HL-60 (cell line): ENCODE results near the gene ENDOG.

ENCODE experiments used
- DNase-seq, 2 experiments: peaks; one replicate each; pipeline ENCODE4 v3.0.0-alpha.2; 2010 to 2020; ENCODE audit warnings: low read depth in 1 of 2, low spot score in 1 of 2
- H3K27ac ChIP-seq: fragments of 250-450 bp; sonication (Bioruptor Pico); replicated peaks from 2 replicates; pipeline ENCODE4 v1.5.1; 2020; ENCODE audit warnings: mild to moderate bottlenecking, moderate library complexity
- H3K27me3 ChIP-seq: fragments of 250-450 bp; sonication (Bioruptor Pico); 2 replicates; pipeline ENCODE4 v1.5.1; 2021; ENCODE audit warnings: mild to moderate bottlenecking, moderate library complexity; ENCODE audit not compliant: insufficient read depth, poor library complexity, severe bottlenecking
- H3K4me3 ChIP-seq: replicated peaks from 2 replicates; pipeline ENCODE4 v1.5.1; 2011; ENCODE audit warnings: mild to moderate bottlenecking, control low read depth, low read length; ENCODE audit not compliant: insufficient read depth
- CTCF ChIP-seq: IDR thresholded peaks from one replicate; pipeline ENCODE4 v1.5.1; 2011; ENCODE audit warnings: low read length, control low read depth, inconsistent platforms; ENCODE audit not compliant: insufficient read depth
- GABPA ChIP-seq: IDR thresholded peaks from 2 replicates; pipeline ENCODE4 v1.6.1; 2012; ENCODE audit warnings: low read depth
- POLR2AphosphoS5 ChIP-seq: IDR thresholded peaks from 2 replicates; pipeline ENCODE4 v1.6.1; 2012; ENCODE audit warnings: low read depth
- REST ChIP-seq: IDR thresholded peaks from 2 replicates; pipeline ENCODE4 v1.6.1; 2012; ENCODE audit warnings: low read depth; ENCODE audit not compliant: insufficient replicate concordance
- SPI1 ChIP-seq: IDR thresholded peaks from 2 replicates; pipeline ENCODE4 v1.6.1; 2012; ENCODE audit warnings: low read depth, mild to moderate bottlenecking, borderline replicate concordance

Gene ENDOG

GRCh38 chr9:128785427-128785826 lies 32.9 kb upstream of the ENDOG start:
- no peak for DNase-seq
- H3K27me3 ChIP-seq: no peaks in the 10 kb centered on the region
- no peak overlapping the region for H3K4me3 ChIP-seq
- H3K27ac ChIP-seq: no peak overlapping the region
- TF ChIP-seq REST: no peak
- no peak for TF ChIP-seq CTCF
- TF ChIP-seq SPI1: no peak
- no peak for TF ChIP-seq POLR2AphosphoS5
- TF ChIP-seq GABPA: no peak

GRCh38 chr9:128786681-128787601 lies 31.4 kb upstream of the ENDOG start, which contains the start of gene TBC1D13:
TSS of gene TBC1D13 (plus strand) at chr9:128787253. CDS start at chr9:128787354, 101 bp downstream.
- TF ChIP-seq SPI1 (no peak), GABPA (peak; percentile 85), POLR2AphosphoS5 (peak; percentile 51; the same call in 1 of the 2 replicates)
- H3K27ac ChIP-seq: peak within 1 kb of the TSS; percentile 79
- DNase-seq: peak; percentile 80 to 89
- no peaks in the 10 kb centered on the region for H3K27me3 ChIP-seq
- H3K4me3 ChIP-seq: peak within 1 kb of the TSS; percentile 100

- no peak for TF ChIP-seq CTCF
- no peak for TF ChIP-seq POLR2AphosphoS5
- peak in 1 of 2 experiments; percentile 16 for DNase-seq
- Histone ChIP-seq H3K27ac (peak overlapping the region; percentile 79), H3K4me3 (peak overlapping the region; percentile 100), H3K27me3 (no peaks in the 10 kb centered on the region)
Observed at GRCh38 chr9:128787659-128788058, 30.6 kb upstream of the ENDOG start.

GRCh38 chr9:128788445-128788844 lies 29.9 kb upstream of the ENDOG start:
- TF ChIP-seq SPI1 (no peak), GABPA (no peak; the same call in 1 of the 2 replicates), CTCF (no peak), REST (no peak), POLR2AphosphoS5 (no peak)
- H3K4me3 ChIP-seq: peak overlapping the region; percentile 100
- H3K27ac ChIP-seq: peak overlapping the region; percentile 79
- peak in 1 of 2 experiments; percentile 17 for DNase-seq
- H3K27me3 ChIP-seq: no peaks in the 10 kb centered on the region
